Stomach (tissue), 9 donors: ENCODE data around the gene ARID4A. TPM values are rescaled to one million over a fixed set of nuclear protein-coding genes. Genes with fewer than 3 reads are reported as not detected.

Experiments
- DNase-seq, 2 donors: peaks; one replicate each; pipeline versions ENCODE4 v3.0.0 to v3.0.0-alpha.2; 2013 to 2019
- H3K27ac ChIP-seq, 5 donors: fragments of 200-600 bp in 4 of 5; sonication (generic) in 4 of 5; one replicate each; pipeline ENCODE4 v1.5.1; 2013 to 2019; ENCODE audit warnings: mild to moderate bottlenecking in 1 of 5, moderate library complexity in 1 of 5
- H3K27me3 ChIP-seq, 3 donors: fragments of 200-600 bp; sonication (generic); one replicate each; pipeline ENCODE4 v1.5.1; 2017 to 2019; ENCODE audit warnings: mixed run types in 1 of 3
- H3K36me3 ChIP-seq, 4 donors: fragments of 200-600 bp; sonication (generic); 1 replicate in 3 of 4; 2 replicates in 1 of 4; pipeline ENCODE4 v1.5.1; 2016 to 2019
- H3K4me1 ChIP-seq, 4 donors: fragments of 200-600 bp; sonication (generic); one replicate each; pipeline ENCODE4 v1.5.1; 2016 to 2019
- H3K4me3 ChIP-seq, 4 donors: fragments of 200-600 bp; sonication (generic) in 3 of 4; one replicate each; pipeline ENCODE4 v1.5.1; 2016 to 2019; ENCODE audit warnings: mild to moderate bottlenecking in 1 of 4
- H3K9me3 ChIP-seq, 4 donors: fragments of 200-600 bp; sonication (generic); one replicate each; pipeline ENCODE4 v1.5.1; 2016 to 2019
- EP300 ChIP-seq: sonication (generic); formaldehyde crosslinking; IDR thresholded peaks from one replicate; pipeline ENCODE4 v1.6.1; 2017; ENCODE audit warnings: antibody characterized with exemption
- POLR2A ChIP-seq, 4 donors: fragments of 450-650 bp; IDR thresholded peaks; one replicate each; pipeline ENCODE4 v1.6.1; 2016; ENCODE audit warnings: antibody characterized with exemption in 4 of 4, control low read depth in 2 of 4, mild to moderate bottlenecking in 1 of 4, moderate library complexity in 1 of 4
- POLR2AphosphoS5 ChIP-seq, 3 donors: sonication (generic); formaldehyde crosslinking; IDR thresholded peaks; one replicate each; pipeline ENCODE4 v1.6.1; 2016; ENCODE audit warnings: antibody characterized with exemption in 3 of 3
- WGBS, 5 donors: extraction: QIAGEN DNeasy Blood & Tissue Kit in 3 of 5; methylation state at CpG; one replicate each; pipeline versions ENCODE4 v1.1.5 to v1.1.7; 2013 to 2018; 5-methylcytosine and 5-hydroxymethylcytosine counted together
- intact Hi-C: fragments of 100-400 bp; cut with DNase I; formaldehyde crosslinking; loops from one replicate; pipeline ENCODE4 v1.15.1; 2023; ENCODE audit warnings: low total_unique reads
- polyA plus RNA-seq, 3 donors: library from polyadenylated mRNA; stranded (reverse); fragments of 200-250 nt; gene quantifications; one replicate each; pipeline ENCODE4 v1.2.3, GENCODE V29; 2013
- total RNA-seq, 5 donors: library from RNA; depleted of rRNA; stranded (reverse); fragments of >200 nt; gene quantifications; one replicate each; pipeline versions ENCODE4 v1.1.0 to v1.2.3, GENCODE V29; 2014 to 2016
- TF ChIP-seq, protein P1 (sequence below), 7 experiments: fragments of 450-650 bp in 4 of 7; fragments of 200-600 bp in 3 of 7; sonication (generic) in 3 of 7; IDR thresholded peaks; one replicate each; pipeline ENCODE4 v1.5.1; 2016 to 2019; ENCODE audit warnings: antibody characterized with exemption in 7 of 7, control low read depth in 2 of 7, mild to moderate bottlenecking in 1 of 7
- donor health status: healthy with polysubstance abuse.
- donor health status: Bipolar disorder and iron deficiency.
- donor health status: healthy.

Gene ARID4A
- total and polyA plus RNA-seq, 8 donors: 3.5 to 58.8 (median 13.5) TPM

DNA sequence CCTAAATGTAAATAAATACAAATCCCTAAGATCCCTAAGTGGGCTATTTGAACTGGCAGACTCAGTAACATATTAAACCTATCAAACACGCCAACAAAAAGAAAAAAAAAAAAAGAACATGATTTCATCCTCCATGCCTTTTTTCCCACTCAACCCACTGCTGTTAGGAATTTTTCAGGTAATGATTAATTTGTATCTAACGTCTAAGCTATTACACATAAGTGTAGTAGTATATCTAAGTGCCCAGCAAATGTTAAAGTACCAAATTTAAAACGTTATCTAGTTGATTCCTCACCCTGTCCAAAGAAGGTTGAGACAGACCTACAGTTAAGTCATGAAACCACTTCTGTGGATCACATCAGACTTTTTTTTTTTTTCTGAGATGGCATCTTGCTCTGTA is 16.4 kb upstream of the ARID4A start:
- H3K36me3 ChIP-seq: peaks cover 28 to 79% (median 72%) of the 10 kb centered on the region in 4 donors
- H3K4me3 ChIP-seq: no peak overlapping the region
- no peaks in the 10 kb centered on the region for H3K9me3 ChIP-seq
- 50 to 57% (median 54%) methylated on average over 3 of the region's 3 CpGs for WGBS, 5 donors
- DNase-seq: no peak
- peak overlapping the region in 4 of 5 donors; percentile 67 to 79 (median 74) for H3K27ac ChIP-seq
- no peaks in the 10 kb centered on the region for H3K27me3 ChIP-seq
- TF ChIP-seq POLR2A (IDR thresholded peaks at IDR 0.05) (no peak), EP300 (no peak), POLR2AphosphoS5 (IDR thresholded peaks at IDR 0.05) (no peak)
- TF ChIP-seq, protein P1, sequence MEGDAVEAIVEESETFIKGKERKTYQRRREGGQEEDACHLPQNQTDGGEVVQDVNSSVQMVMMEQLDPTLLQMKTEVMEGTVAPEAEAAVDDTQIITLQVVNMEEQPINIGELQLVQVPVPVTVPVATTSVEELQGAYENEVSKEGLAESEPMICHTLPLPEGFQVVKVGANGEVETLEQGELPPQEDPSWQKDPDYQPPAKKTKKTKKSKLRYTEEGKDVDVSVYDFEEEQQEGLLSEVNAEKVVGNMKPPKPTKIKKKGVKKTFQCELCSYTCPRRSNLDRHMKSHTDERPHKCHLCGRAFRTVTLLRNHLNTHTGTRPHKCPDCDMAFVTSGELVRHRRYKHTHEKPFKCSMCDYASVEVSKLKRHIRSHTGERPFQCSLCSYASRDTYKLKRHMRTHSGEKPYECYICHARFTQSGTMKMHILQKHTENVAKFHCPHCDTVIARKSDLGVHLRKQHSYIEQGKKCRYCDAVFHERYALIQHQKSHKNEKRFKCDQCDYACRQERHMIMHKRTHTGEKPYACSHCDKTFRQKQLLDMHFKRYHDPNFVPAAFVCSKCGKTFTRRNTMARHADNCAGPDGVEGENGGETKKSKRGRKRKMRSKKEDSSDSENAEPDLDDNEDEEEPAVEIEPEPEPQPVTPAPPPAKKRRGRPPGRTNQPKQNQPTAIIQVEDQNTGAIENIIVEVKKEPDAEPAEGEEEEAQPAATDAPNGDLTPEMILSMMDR (IDR thresholded peaks at IDR 0.05): no peak
- intact Hi-C loops: no loop called here
- H3K4me1 ChIP-seq: peaks cover 25 to 59% (median 41%) of the 10 kb centered on the region in 4 donors

DNA sequence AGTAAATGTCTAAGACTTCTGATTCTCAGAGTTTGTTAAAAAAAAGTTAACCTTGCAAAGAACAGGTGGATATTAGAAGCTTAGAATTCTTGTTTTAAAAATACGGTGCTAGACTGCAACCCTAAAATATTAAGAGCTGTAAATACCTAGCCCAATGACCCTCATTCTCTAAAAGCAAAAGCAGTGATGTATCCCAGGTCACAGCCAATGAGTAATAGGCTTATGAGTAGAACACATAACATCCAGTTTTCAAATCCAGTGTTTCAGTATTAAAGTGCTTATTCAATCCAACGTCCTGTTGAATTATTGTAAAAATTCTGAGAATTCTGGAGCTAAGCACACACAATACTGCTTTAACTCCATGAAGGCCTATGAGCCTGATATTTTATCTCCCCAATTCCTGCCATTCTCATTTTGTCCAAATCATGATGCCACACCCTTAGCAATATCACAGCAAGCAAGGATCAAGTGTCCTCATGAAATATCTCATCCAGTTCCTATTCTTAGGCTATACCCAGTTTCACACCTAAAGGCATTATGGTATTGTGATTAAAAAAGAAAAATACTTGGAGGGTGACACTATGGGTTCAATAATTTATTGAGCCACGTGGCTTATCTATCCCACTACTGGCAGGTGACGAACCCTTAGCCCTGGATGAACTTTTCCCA is 15.3 kb upstream of the ARID4A start:
- TF ChIP-seq POLR2AphosphoS5 (IDR thresholded peaks at IDR 0.05) (no peak), POLR2A (IDR thresholded peaks at IDR 0.05) (no peak), EP300 (no peak)
- TF ChIP-seq, protein P1 (IDR thresholded peaks at IDR 0.05): no peak
- 64 to 70% (median 65%) methylated on average over 4 of the region's 4 CpGs for WGBS, 5 donors
- intact Hi-C loops: no loop called here
- Histone ChIP-seq H3K27me3 (no peaks in the 10 kb centered on the region), H3K4me3 (no peak overlapping the region), H3K9me3 (no peaks in the 10 kb centered on the region), H3K36me3 (peaks cover 23 to 80% (median 72%) of the 10 kb centered on the region in 4 donors), H3K27ac (peak overlapping the region in 2 of 5 donors; percentile 10 to 76), H3K4me1 (peaks cover 28 to 67% (median 44%) of the 10 kb centered on the region in 4 donors)
- no peak for DNase-seq

GRCh38 chr14:58283730-58284129 is 14.6 kb upstream of the ARID4A start:
- TF ChIP-seq, protein P1 (IDR thresholded peaks at IDR 0.05): no peak
- TF ChIP-seq POLR2AphosphoS5 (IDR thresholded peaks at IDR 0.05) (no peak), EP300 (no peak), POLR2A (IDR thresholded peaks at IDR 0.05) (no peak)
- intact Hi-C loops: no loop called here
- Histone ChIP-seq H3K36me3 (peaks cover 23 to 80% (median 74%) of the 10 kb centered on the region in 4 donors), H3K4me3 (no peak overlapping the region), H3K27ac (peak overlapping the region in 2 of 5 donors; percentile 2 to 10), H3K27me3 (no peaks in the 10 kb centered on the region), H3K4me1 (peaks cover 28 to 74% (median 46%) of the 10 kb centered on the region in 4 donors), H3K9me3 (no peaks in the 10 kb centered on the region)
- no peak for DNase-seq

DNA sequence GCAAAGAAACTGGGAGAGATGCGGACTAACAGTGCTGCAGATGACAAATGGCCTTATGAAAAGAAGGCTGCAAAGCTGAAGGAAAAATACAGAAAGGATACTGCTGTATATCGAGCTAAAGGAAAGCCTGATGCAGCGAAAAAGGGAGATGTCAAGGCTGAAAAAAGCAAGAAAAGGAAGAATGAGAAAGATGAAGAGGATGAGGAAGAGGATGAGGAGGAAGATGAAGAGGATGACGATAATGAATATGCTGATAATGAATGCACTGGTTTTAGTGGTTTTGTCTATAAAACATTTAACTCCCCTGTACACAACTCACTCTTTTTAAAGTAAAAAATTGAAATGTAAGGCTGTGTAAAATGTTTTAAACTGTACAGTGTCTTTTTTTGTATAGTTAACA is 13.2 kb upstream of the ARID4A start:
- Histone ChIP-seq H3K9me3 (no peaks in the 10 kb centered on the region), H3K27ac (no peak overlapping the region), H3K4me1 (peaks cover 28 to 86% (median 52%) of the 10 kb centered on the region in 4 donors), H3K27me3 (no peaks in the 10 kb centered on the region), H3K36me3 (peaks cover 25 to 81% (median 75%) of the 10 kb centered on the region in 4 donors), H3K4me3 (no peak overlapping the region)
- no peak for TF ChIP-seq POLR2AphosphoS5 (IDR thresholded peaks at IDR 0.05)
- no peak for TF ChIP-seq EP300
- TF ChIP-seq, protein P1 (IDR thresholded peaks at IDR 0.05): no peak
- no peak for TF ChIP-seq POLR2A (IDR thresholded peaks at IDR 0.05)
- DNase-seq: no peak
- WGBS, 5 donors: 93 to 96% (median 94%) methylated on average over 4 of the region's 4 CpGs
- intact Hi-C loops: no loop called here
